Caco-2 (cell line): Measurements from ENCODE around the gene RRAS2. TPM values are rescaled to one million over a fixed set of nuclear protein-coding genes. Genes with fewer than 3 reads are reported as not detected.

Experiments
- BruUV-seq: library from RNA; stranded (reverse); fragments of 400-500 nt; replicated peaks from 2 replicates; lab custom pipeline; 2021; lab: Mats Ljungman, UMichigan
- CTCF ChIA-PET: fragments of 300-600 bp; sonication (Branson Sonifier 250); formaldehyde crosslinking; loops from one replicate; lab custom pipeline; 2022; ENCODE audit warnings: antibody characterized with exemption; lab: Charles Lee
- POLR2A ChIA-PET: fragments of 300-600 bp; sonication (Branson Sonifier 250); formaldehyde crosslinking; loops from one replicate; lab custom pipeline; 2022; ENCODE audit warnings: antibody characterized with exemption; lab: Charles Lee
- DNase-seq, 2 experiments: peaks; one replicate each; pipeline versions ENCODE4 v3.0.0 to v3.0.0-alpha.2; 2020 to 2022
- H3K27me3 ChIP-seq: replicated peaks from 2 replicates; pipeline ENCODE4 v1.6.0; 2011; ENCODE audit warnings: low read length; ENCODE audit not compliant: control insufficient read depth, insufficient read depth
- H3K36me3 ChIP-seq: 2 replicates; pipeline ENCODE4 v1.5.1; 2011; ENCODE audit warnings: low read length; ENCODE audit not compliant: control insufficient read depth, insufficient read depth
- H3K4me1 ChIP-seq: fragments of 250-450 bp; sonication (Bioruptor Pico); 2 replicates; pipeline ENCODE4 v1.5.1; 2020; ENCODE audit warnings: mild to moderate bottlenecking
- H3K4me3 ChIP-seq: 2 replicates; pipeline ENCODE4 v1.5.1; 2011; ENCODE audit warnings: low read depth, mild to moderate bottlenecking, control low read depth, low read length
- H3K9me3 ChIP-seq: fragments of 250-450 bp; sonication (Bioruptor Pico); 2 replicates; pipeline ENCODE4 v1.5.1; 2020; ENCODE audit warnings: mild to moderate bottlenecking, moderate library complexity
- H3K27ac Mint-ChIP-seq: one replicate; pipeline ENCODE4 v1.8.0; 2022; ENCODE audit warnings: mixed read lengths; ENCODE audit not compliant: unreplicated experiment
- H3K27me3 Mint-ChIP-seq: one replicate; pipeline ENCODE4 v1.8.0; 2022; ENCODE audit warnings: mixed read lengths; ENCODE audit not compliant: insufficient read depth, unreplicated experiment
- H3K36me3 Mint-ChIP-seq: one replicate; pipeline ENCODE4 v1.8.0; 2022; ENCODE audit warnings: mild to moderate bottlenecking, mixed read lengths; ENCODE audit not compliant: insufficient read depth, unreplicated experiment
- H3K4me1 Mint-ChIP-seq: one replicate; pipeline ENCODE4 v1.8.0; 2022; ENCODE audit warnings: low read depth, mixed read lengths; ENCODE audit not compliant: unreplicated experiment
- H3K4me3 Mint-ChIP-seq: one replicate; pipeline ENCODE4 v1.8.0; 2022; ENCODE audit warnings: mild to moderate bottlenecking, moderate library complexity, mixed read lengths; ENCODE audit not compliant: unreplicated experiment
- H3K9me3 Mint-ChIP-seq: one replicate; pipeline ENCODE4 v1.8.0; 2022; ENCODE audit warnings: mixed read lengths; ENCODE audit not compliant: unreplicated experiment
- CTCF ChIP-seq, 2 experiments: fragments of 200-600 bp in 1 of 2; IDR thresholded peaks; 1 replicate in 1 of 2; 2 replicates in 1 of 2; pipeline versions ENCODE4 v1.5.1 to v1.8.0; 2011 to 2022; ENCODE audit warnings: antibody characterized with exemption in 1 of 2, control low read depth in 1 of 2, inconsistent platforms in 1 of 2, low read depth in 1 of 2, low read length in 1 of 2, mild to moderate bottlenecking in 1 of 2, moderate library complexity in 1 of 2; ENCODE audit not compliant: insufficient read depth in 1 of 2, severe bottlenecking in 1 of 2, unreplicated experiment in 1 of 2
- intact Hi-C: fragments of 100-400 bp; cut with micrococcal nuclease; formaldehyde crosslinking; loops from one replicate; pipeline ENCODE4 v1.10.0; 2022; ENCODE audit not compliant: unreplicated experiment
- total RNA-seq: library from RNA; stranded (reverse); gene quantifications from 2 replicates; pipeline ENCODE4 v1.2.3, GENCODE V29; 2022

RRAS2 gene
- total RNA-seq, 1 experiment from 2014 or later, result 94.7 TPM

GRCh38 chr11:14318581-14318981 is 40.4 kb downstream of the RRAS2 start:
- Histone ChIP-seq H3K36me3 (no peaks in the 10 kb centered on the region), H3K9me3 (no peaks in the 10 kb centered on the region), H3K4me3 (no peak overlapping the region), H3K27me3 (no peaks in the 10 kb centered on the region), H3K4me1 (0 out of 2 replicates have a peak, but pooled peaks cover 7% of the 10 kb centered on the region)
- no peak for DNase-seq
- Mint-ChIP-seq H3K4me1 (peaks cover 11% of the 10 kb centered on the region), H3K4me3 (no peak overlapping the region), H3K9me3 (no peaks in the 10 kb centered on the region), H3K27me3 (no peaks in the 10 kb centered on the region), H3K27ac (no peak overlapping the region), H3K36me3 (no peaks in the 10 kb centered on the region)
- BruUV-seq, result no TSS peak
- TF ChIP-seq CTCF (IDR thresholded peaks at IDR 0.05; ENCODE audit: insufficient read depth in 1 of 2, low read depth in 1 of 2, low read length in 1 of 2, severe bottlenecking in 1 of 2, unreplicated experiment in 1 of 2), result no peak
- CTCF ChIA-PET, result interaction anchor here (0.8 to 1.4 kb wide), 2 partner anchors 10 to 326 kb away, joined by 5 to 6 read pairs; no protein-coding TSS in a partner anchor
- POLR2A ChIA-PET, result interaction anchor here (1.0 kb wide), 1 partner anchor 40 kb away, joined by 5 read pairs; no protein-coding TSS in a partner anchor
- intact Hi-C loops, result no loop called here

GRCh38 chr11:14317659-14318325 is 41.2 kb downstream of the RRAS2 start:
- Histone ChIP-seq H3K27me3 (no peaks in the 10 kb centered on the region), H3K9me3 (no peaks in the 10 kb centered on the region), H3K4me1 (0 out of 2 replicates have a peak, but pooled peaks cover 7% of the 10 kb centered on the region), H3K4me3 (no peak overlapping the region), H3K36me3 (no peaks in the 10 kb centered on the region)
- CTCF ChIA-PET, result no interaction called here
- H3K9me3 Mint-ChIP-seq, result no peaks in the 10 kb centered on the region
- POLR2A ChIA-PET, result interaction anchor here (1.0 kb wide), 1 partner anchor 40 kb away, joined by 5 read pairs; no protein-coding TSS in a partner anchor
- no TSS peak for BruUV-seq
- no peak overlapping the region for H3K4me3 Mint-ChIP-seq
- TF ChIP-seq CTCF (IDR thresholded peaks at IDR 0.05; ENCODE audit: insufficient read depth in 1 of 2, low read depth in 1 of 2, low read length in 1 of 2, severe bottlenecking in 1 of 2, unreplicated experiment in 1 of 2), result no peak
- no peaks in the 10 kb centered on the region for H3K27me3 Mint-ChIP-seq
- H3K4me1 Mint-ChIP-seq, result peaks cover 8% of the 10 kb centered on the region
- DNase-seq, result no peak
- intact Hi-C loops, result no loop called here
- H3K27ac Mint-ChIP-seq, result no peak overlapping the region
- H3K36me3 Mint-ChIP-seq, result no peaks in the 10 kb centered on the region

- ChIA-PET POLR2A (no interaction called here), CTCF (interaction anchor here (1.8 kb wide), 1 partner anchor 14 kb away, joined by 6 read pairs; no protein-coding TSS in a partner anchor)
- no peaks in the 10 kb centered on the region for H3K9me3 ChIP-seq
- TF ChIP-seq CTCF (IDR thresholded peaks at IDR 0.05; ENCODE audit: insufficient read depth in 1 of 2, low read depth in 1 of 2, low read length in 1 of 2, severe bottlenecking in 1 of 2, unreplicated experiment in 1 of 2), result no peak
- no peaks in the 10 kb centered on the region for H3K36me3 ChIP-seq
- no TSS peak for BruUV-seq
- H3K27me3 ChIP-seq, result no peaks in the 10 kb centered on the region
- Mint-ChIP-seq H3K4me3 (no peak overlapping the region), H3K27me3 (no peaks in the 10 kb centered on the region), H3K9me3 (no peaks in the 10 kb centered on the region), H3K4me1 (peaks cover 6% of the 10 kb centered on the region), H3K36me3 (no peaks in the 10 kb centered on the region), H3K27ac (no peak overlapping the region)
- H3K4me3 ChIP-seq, result no peak overlapping the region
- DNase-seq, result no peak
- intact Hi-C loops, result no loop called here
- H3K4me1 ChIP-seq, result peaks cover 20% of the 10 kb centered on the region
These were observed 43.9 kb downstream of the RRAS2 start for GRCh38 chr11:14315130-14315529.
